Stimulated activated CD4-positive, alpha-beta T cell treated with anti-CD3 and anti-CD28 coated beads, Interleukin-12 subunit alpha, Interleukin-12 subunit beta, amount 100 ng/mL, for 4 hours (primary cell): ENCODE measurements around the gene JAK3.

Experiments used
- DNase-seq: peaks from one replicate; pipeline ENCODE4 v3.0.0-alpha.2; 2020

JAK3 gene

GRCh38 chr19:17775245-17775927 is 72.4 kb downstream of the JAK3 start:
- DNase-seq: peak; percentile 38
